Activated naive CD8-positive, alpha-beta T cell (primary cell): ENCODE measurements around the gene HPCA.

ENCODE experiments used
- H3K27ac Mint-ChIP-seq: one replicate; pipeline ENCODE4 v1.8.0; 2021; ENCODE audit warnings: mixed read lengths
- H3K27me3 Mint-ChIP-seq: one replicate; pipeline ENCODE4 v1.8.0; 2021; ENCODE audit warnings: mixed read lengths
- H3K36me3 Mint-ChIP-seq: one replicate; pipeline ENCODE4 v1.8.0; 2021; ENCODE audit warnings: mixed read lengths
- H3K4me1 Mint-ChIP-seq: one replicate; pipeline ENCODE4 v1.8.0; 2021; ENCODE audit warnings: low read depth, mixed read lengths
- H3K4me3 Mint-ChIP-seq: one replicate; pipeline ENCODE4 v1.8.0; 2021; ENCODE audit warnings: mild to moderate bottlenecking, mixed read lengths
- H3K9me3 Mint-ChIP-seq: one replicate; pipeline ENCODE4 v1.8.0; 2021; ENCODE audit warnings: low read depth, mixed read lengths

Gene HPCA

GRCh38 chr1:32867671-32868070, 18.6 kb upstream of the HPCA start:
- H3K4me1 Mint-ChIP-seq = peaks cover 18% of the 10 kb centered on the region
- no peaks in the 10 kb centered on the region for H3K9me3 Mint-ChIP-seq
- peaks cover 19% of the 10 kb centered on the region for H3K36me3 Mint-ChIP-seq
- no peak overlapping the region for H3K27ac Mint-ChIP-seq
- peaks cover 22% of the 10 kb centered on the region for H3K27me3 Mint-ChIP-seq
- no peak overlapping the region for H3K4me3 Mint-ChIP-seq

DNA sequence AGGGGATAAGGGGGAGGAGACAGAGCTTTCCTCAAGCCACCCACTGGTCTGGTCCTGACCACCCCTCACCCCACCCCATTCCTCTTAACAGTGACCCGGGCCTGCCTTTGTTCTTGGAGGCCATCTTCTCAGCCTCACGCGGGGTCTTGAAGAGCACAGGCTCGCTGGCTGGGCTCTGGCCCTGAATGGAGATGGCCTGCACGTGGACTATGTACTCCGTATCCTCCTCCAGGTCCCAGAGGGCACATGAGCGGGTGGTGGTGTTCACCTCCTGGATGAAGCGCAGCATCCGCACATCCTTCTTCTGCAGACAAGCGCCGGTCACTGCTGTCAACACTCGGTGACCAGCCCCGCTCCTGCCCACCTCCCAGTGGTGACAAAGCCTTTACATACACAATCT, 18.2 kb upstream of the HPCA start:
- Mint-ChIP-seq H3K4me3 (no peak overlapping the region), H3K9me3 (no peaks in the 10 kb centered on the region)

DNA sequence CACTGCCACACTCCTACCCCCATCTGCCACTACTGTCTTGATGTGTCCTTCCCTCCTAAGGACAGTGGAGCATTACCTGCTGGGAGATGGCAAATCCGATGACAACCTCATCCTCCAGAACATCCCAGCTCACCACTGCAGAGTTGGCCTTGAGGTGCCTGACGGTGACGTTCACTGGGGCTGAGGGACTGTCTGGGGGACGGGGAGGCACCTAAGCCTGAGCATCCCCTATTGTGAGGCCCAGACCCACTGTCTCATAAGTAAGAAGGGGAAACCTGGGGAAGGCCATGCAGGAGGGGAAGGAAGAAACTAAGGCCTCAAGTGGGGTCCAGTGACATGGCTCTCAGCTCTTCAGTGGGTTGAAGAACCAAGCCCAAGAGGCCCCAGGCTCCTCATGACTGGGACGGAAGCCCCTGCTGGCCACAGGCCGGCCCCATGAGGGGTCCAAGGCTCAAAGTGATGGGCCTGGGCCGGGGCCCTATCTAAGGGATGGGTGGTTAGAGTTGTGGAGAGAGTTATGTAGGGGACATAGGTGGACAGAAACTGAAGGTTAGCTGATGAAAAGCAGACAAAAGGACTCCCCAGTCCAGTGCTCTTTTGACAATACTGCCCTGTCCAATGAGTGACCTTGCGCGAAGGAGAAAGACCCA, 17.4 kb upstream of the HPCA start:
- peak overlapping the region; percentile 62 for H3K4me3 Mint-ChIP-seq
- peaks cover 24% of the 10 kb centered on the region for H3K27me3 Mint-ChIP-seq
- peaks cover 17% of the 10 kb centered on the region for H3K36me3 Mint-ChIP-seq
- peaks cover 19% of the 10 kb centered on the region for H3K4me1 Mint-ChIP-seq
- no peaks in the 10 kb centered on the region for H3K9me3 Mint-ChIP-seq
- H3K27ac Mint-ChIP-seq = no peak overlapping the region

More for the DNA sequence above, 18.2 kb upstream of the HPCA start:
- Mint-ChIP-seq H3K27ac (no peak overlapping the region), H3K36me3 (peaks cover 17% of the 10 kb centered on the region), H3K27me3 (peaks cover 24% of the 10 kb centered on the region), H3K4me1 (peaks cover 19% of the 10 kb centered on the region)

- Mint-ChIP-seq H3K9me3 (no peaks in the 10 kb centered on the region), H3K27ac (peak overlapping the region; percentile 34), H3K4me1 (peaks cover 19% of the 10 kb centered on the region), H3K4me3 (peak overlapping the region; percentile 62), H3K27me3 (peaks cover 28% of the 10 kb centered on the region), H3K36me3 (peaks cover 13% of the 10 kb centered on the region)
These were observed 16.2 kb upstream of the HPCA start for GRCh38 chr1:32869923-32870614.

- H3K27me3 Mint-ChIP-seq = peaks cover 35% of the 10 kb centered on the region
These were observed 15.5 kb upstream of the HPCA start, which contains the start of gene FNDC5 for GRCh38 chr1:32870615-32871363. Gene FNDC5, minus strand, starts transcription at chr1:32870912.

DNA sequence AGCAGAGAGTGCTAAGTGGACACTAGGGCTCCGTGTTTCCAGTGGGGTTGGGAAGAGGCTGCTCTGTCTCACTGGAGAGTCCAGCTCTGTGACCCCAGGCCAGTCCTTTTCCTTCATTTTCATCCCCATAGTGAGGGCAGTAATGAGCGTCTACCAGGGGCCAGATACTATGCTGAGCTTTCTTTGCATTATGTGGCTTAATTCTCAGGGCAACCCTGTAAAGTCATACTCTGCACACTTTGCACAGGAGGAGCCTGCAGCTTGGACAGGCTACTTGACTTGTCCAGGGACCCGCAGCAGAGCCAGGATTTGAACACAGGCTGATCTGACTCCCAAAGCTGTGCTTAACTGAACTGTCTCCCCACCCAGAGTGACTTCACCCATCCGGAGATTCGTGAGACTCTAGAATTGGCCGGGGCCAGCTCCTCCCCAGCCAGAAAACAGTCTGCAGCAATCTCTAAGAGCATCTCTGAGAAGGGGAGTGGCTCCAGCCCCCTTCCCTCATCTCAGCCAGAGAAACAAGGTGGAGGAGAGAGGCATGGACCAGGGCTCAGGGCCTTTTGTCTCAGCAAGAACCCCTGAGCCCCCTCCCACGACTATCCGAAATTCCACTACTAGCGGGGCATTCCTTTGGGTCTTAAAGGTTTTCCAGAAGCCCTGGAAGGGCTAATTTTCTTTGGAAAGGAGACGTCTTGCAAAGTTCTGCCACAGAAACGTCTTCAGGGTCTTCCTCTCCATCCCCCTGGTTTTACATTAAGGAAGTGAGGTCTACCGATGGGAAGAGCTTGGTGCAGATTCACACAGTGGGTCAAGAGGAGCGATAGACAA, 14.7 kb upstream of the HPCA start:
- Mint-ChIP-seq H3K36me3 (peaks cover 12% of the 10 kb centered on the region), H3K4me1 (peaks cover 21% of the 10 kb centered on the region), H3K27me3 (peaks cover 36% of the 10 kb centered on the region), H3K27ac (no peak overlapping the region), H3K9me3 (no peaks in the 10 kb centered on the region), H3K4me3 (peak overlapping the region; percentile 77)

More at GRCh38 chr1:32870615-32871363, 15.5 kb upstream of the HPCA start, which contains the start of gene FNDC5:
- H3K4me3 Mint-ChIP-seq = peak within 1 kb of the TSS; percentile 77
- H3K27ac Mint-ChIP-seq = peak within 1 kb of the TSS; percentile 34
- peaks cover 20% of the 10 kb centered on the region for H3K4me1 Mint-ChIP-seq
- H3K9me3 Mint-ChIP-seq = no peaks in the 10 kb centered on the region
- H3K36me3 Mint-ChIP-seq = peaks cover 16% of the 10 kb centered on the region

DNA sequence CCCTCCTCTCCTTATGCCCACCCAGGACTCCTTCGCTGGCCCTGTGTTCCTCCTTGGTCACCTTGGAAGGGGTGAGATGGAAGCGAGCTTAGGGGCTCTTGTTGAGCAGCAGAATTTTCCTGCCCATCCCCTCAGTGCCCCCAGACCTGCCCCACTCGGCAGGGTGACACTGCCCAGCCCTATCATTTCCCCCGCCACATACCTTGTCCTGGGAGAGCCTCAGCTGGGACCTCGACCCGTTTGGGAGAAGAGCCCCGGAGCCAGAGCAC, 14.2 kb upstream of the HPCA start:
- Mint-ChIP-seq H3K27ac (no peak overlapping the region), H3K9me3 (no peaks in the 10 kb centered on the region), H3K27me3 (peaks cover 36% of the 10 kb centered on the region), H3K4me1 (peaks cover 21% of the 10 kb centered on the region), H3K36me3 (peaks cover 11% of the 10 kb centered on the region), H3K4me3 (no peak overlapping the region)

DNA sequence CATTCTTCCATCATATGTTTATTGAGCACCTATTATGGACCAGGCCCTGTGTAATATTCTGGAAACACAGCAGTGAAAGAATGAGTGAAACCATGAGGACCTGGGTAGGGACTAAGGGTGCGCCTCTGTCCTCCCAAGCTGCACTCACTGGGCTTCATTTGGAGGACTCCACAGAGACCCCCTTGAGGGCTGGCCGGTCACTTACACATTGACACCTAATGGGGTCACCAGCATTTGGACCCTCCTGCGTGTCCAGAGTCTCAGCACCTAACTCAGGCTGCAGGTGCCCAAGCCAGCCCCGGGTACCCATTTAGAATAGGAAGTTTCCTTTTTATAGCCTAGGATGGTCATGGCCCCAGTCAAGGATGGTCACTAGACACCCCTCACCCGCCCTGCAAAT, 12.8 kb upstream of the HPCA start:
- peaks cover 6% of the 10 kb centered on the region for H3K36me3 Mint-ChIP-seq
- H3K9me3 Mint-ChIP-seq = no peaks in the 10 kb centered on the region
- H3K27ac Mint-ChIP-seq = no peak overlapping the region
- H3K27me3 Mint-ChIP-seq = peaks cover 39% of the 10 kb centered on the region
- no peak overlapping the region for H3K4me3 Mint-ChIP-seq
- peaks cover 21% of the 10 kb centered on the region for H3K4me1 Mint-ChIP-seq

GRCh38 chr1:32874860-32875752, 11.2 kb upstream of the HPCA start:
- peaks cover 3% of the 10 kb centered on the region for H3K36me3 Mint-ChIP-seq
- peaks cover 29% of the 10 kb centered on the region for H3K27me3 Mint-ChIP-seq
- no peak overlapping the region for H3K4me3 Mint-ChIP-seq
- H3K9me3 Mint-ChIP-seq = no peaks in the 10 kb centered on the region
- no peak overlapping the region for H3K27ac Mint-ChIP-seq
- peaks cover 15% of the 10 kb centered on the region for H3K4me1 Mint-ChIP-seq

- H3K4me3 Mint-ChIP-seq = no peak overlapping the region
- peaks cover 3% of the 10 kb centered on the region for H3K36me3 Mint-ChIP-seq
- no peak overlapping the region for H3K27ac Mint-ChIP-seq
- H3K9me3 Mint-ChIP-seq = no peaks in the 10 kb centered on the region
- H3K4me1 Mint-ChIP-seq = peaks cover 7% of the 10 kb centered on the region
- H3K27me3 Mint-ChIP-seq = peaks cover 22% of the 10 kb centered on the region
These were observed 9.7 kb upstream of the HPCA start for GRCh38 chr1:32876341-32877210.

- Mint-ChIP-seq H3K9me3 (no peaks in the 10 kb centered on the region), H3K27ac (no peak overlapping the region), H3K4me3 (no peak overlapping the region), H3K4me1 (peaks cover 5% of the 10 kb centered on the region), H3K27me3 (peaks cover 17% of the 10 kb centered on the region), H3K36me3 (peaks cover 3% of the 10 kb centered on the region)
These were observed 8.8 kb upstream of the HPCA start for GRCh38 chr1:32877211-32878110.

DNA sequence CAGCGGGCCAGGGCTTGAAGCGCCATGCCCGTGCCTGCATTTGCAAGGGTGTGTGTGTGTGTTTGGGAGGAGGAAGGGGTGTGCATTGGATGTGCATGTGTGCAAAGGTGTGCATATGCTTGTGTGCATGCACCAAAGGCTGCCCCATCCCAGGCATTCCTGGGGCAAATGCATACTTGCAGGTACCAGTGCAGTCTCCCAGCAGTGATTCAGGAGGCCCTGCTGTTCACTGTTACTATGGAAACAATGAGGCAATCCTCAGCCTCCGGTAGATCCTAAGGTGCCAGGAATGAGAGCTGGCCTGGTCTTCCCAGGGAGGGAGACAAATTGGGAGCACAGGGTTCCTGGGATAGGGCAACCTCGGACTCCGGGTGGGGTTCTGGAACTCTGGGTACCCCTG, 8.1 kb upstream of the HPCA start:
- peaks cover 14% of the 10 kb centered on the region for H3K27me3 Mint-ChIP-seq

More for the DNA sequence above, 8.1 kb upstream of the HPCA start:
- H3K27ac Mint-ChIP-seq = no peak overlapping the region
- peaks cover 2% of the 10 kb centered on the region for H3K4me1 Mint-ChIP-seq
- H3K36me3 Mint-ChIP-seq = peaks cover 3% of the 10 kb centered on the region
- no peaks in the 10 kb centered on the region for H3K9me3 Mint-ChIP-seq
- no peak overlapping the region for H3K4me3 Mint-ChIP-seq
